Gastroesophageal sphincter (tissue), 3 donors: ENCODE data around the gene WARS2.

Experiments
- EP300 ChIP-seq: sonication (generic); formaldehyde crosslinking; IDR thresholded peaks from one replicate; pipeline ENCODE4 v1.6.1; 2017; ENCODE audit warnings: antibody characterized with exemption, mild to moderate bottlenecking
- POLR2A ChIP-seq, 2 donors: fragments of 450-650 bp; IDR thresholded peaks; one replicate each; pipeline ENCODE4 v1.6.1; 2017; ENCODE audit warnings: antibody characterized with exemption in 2 of 2, mild to moderate bottlenecking in 2 of 2, moderate library complexity in 1 of 2
- POLR2AphosphoS5 ChIP-seq: sonication (generic); formaldehyde crosslinking; IDR thresholded peaks from one replicate; pipeline ENCODE4 v1.6.1; 2017; ENCODE audit warnings: antibody characterized with exemption
- TF ChIP-seq, protein P1 (sequence below), 4 experiments: fragments of 200-600 bp in 2 of 4; fragments of 450-650 bp in 2 of 4; sonication (generic) in 1 of 4; IDR thresholded peaks; one replicate each; pipeline ENCODE4 v1.5.1; 2017 to 2019; ENCODE audit warnings: antibody characterized with exemption in 4 of 4, mild to moderate bottlenecking in 2 of 4, moderate library complexity in 2 of 4

DNA sequence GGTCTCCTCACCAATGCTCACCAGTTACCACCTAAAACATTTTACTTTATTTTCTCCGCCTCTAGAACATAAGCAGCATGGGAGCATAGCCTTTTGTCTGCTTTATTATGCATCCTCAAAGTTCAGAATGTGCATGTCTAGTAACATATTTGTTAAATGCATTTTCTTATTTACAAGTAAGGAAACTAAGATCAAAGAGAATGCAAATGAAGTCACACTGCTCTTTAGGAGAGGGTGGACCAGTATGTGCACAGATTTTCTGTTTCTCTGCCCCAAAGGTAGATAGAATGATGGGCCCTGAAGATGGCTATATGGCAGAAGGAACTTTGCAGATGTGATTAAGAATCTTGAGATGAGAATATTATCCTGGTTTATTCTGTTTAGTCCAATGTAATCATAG, 9.7 kb upstream of the WARS2 start:
- no peak for TF ChIP-seq POLR2A (IDR thresholded peaks at IDR 0.05)
- no peak for TF ChIP-seq EP300
- TF ChIP-seq, protein P1, sequence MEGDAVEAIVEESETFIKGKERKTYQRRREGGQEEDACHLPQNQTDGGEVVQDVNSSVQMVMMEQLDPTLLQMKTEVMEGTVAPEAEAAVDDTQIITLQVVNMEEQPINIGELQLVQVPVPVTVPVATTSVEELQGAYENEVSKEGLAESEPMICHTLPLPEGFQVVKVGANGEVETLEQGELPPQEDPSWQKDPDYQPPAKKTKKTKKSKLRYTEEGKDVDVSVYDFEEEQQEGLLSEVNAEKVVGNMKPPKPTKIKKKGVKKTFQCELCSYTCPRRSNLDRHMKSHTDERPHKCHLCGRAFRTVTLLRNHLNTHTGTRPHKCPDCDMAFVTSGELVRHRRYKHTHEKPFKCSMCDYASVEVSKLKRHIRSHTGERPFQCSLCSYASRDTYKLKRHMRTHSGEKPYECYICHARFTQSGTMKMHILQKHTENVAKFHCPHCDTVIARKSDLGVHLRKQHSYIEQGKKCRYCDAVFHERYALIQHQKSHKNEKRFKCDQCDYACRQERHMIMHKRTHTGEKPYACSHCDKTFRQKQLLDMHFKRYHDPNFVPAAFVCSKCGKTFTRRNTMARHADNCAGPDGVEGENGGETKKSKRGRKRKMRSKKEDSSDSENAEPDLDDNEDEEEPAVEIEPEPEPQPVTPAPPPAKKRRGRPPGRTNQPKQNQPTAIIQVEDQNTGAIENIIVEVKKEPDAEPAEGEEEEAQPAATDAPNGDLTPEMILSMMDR (IDR thresholded peaks at IDR 0.05): no peak
- TF ChIP-seq POLR2AphosphoS5: no peak
